HepG2 (cell line): ENCODE results near the gene TTYH1. TPM values are rescaled to one million over a fixed set of nuclear protein-coding genes. Genes with fewer than 3 reads are reported as not detected.

Experiments
- FOXC1 ChIP-seq: sonication (generic); formaldehyde crosslinking; IDR thresholded peaks from 2 replicates; pipeline ENCODE4 v1.8.0; 2022; ENCODE audit warnings: mild to moderate bottlenecking, missing genetic modification reagents, borderline replicate concordance
- GATAD2A ChIP-seq: IDR thresholded peaks from 2 replicates; pipeline ENCODE4 v1.6.1; 2016
- HHEX ChIP-seq: IDR thresholded peaks from 2 replicates; pipeline ENCODE4 v1.6.1; 2016; ENCODE audit warnings: control low read depth
- NPAS2 ChIP-seq: sonication (generic); formaldehyde crosslinking; IDR thresholded peaks from 2 replicates; pipeline ENCODE4 v1.8.0; 2022; ENCODE audit warnings: mild to moderate bottlenecking, missing genetic modification reagents, borderline replicate concordance
- NR2F2 ChIP-seq: IDR thresholded peaks from 2 replicates; pipeline ENCODE4 v1.6.1; 2012; ENCODE audit warnings: low read depth, inconsistent platforms, borderline replicate concordance
- SMAD3 ChIP-seq: sonication (generic); formaldehyde crosslinking; IDR thresholded peaks from 2 replicates; pipeline ENCODE4 v1.4.0; 2020; ENCODE audit warnings: missing genetic modification reagents
- ZFAT ChIP-seq: sonication (generic); formaldehyde crosslinking; conservative IDR thresholded peaks from 2 replicates; pipeline ENCODE4 v1.8.1; 2023; ENCODE audit warnings: missing genetic modification reagents, inconsistent platforms
- ZNF101 ChIP-seq: sonication (generic); formaldehyde crosslinking; IDR thresholded peaks from 2 replicates; pipeline ENCODE4 v1.4.0; 2020; ENCODE audit warnings: mild to moderate bottlenecking, low read depth, missing genetic modification reagents, borderline replicate concordance
- ZNF564 ChIP-seq: sonication (generic); formaldehyde crosslinking; IDR thresholded peaks from 2 replicates; pipeline ENCODE4 v1.8.1; 2023; ENCODE audit warnings: mild to moderate bottlenecking, missing genetic modification reagents
- ZNF577 ChIP-seq: sonication (generic); formaldehyde crosslinking; IDR thresholded peaks from 2 replicates; pipeline ENCODE4 v1.4.0; 2020; ENCODE audit warnings: mild to moderate bottlenecking, low read depth, missing genetic modification reagents, borderline replicate concordance
- ZNF614 ChIP-seq: IDR thresholded peaks from 2 replicates; pipeline ENCODE4 v1.6.1; 2018; ENCODE audit warnings: missing biosample characterization, missing genetic modification reagents, inconsistent platforms, borderline replicate concordance
- ZNF616 ChIP-seq: sonication (generic); formaldehyde crosslinking; IDR thresholded peaks from 2 replicates; pipeline ENCODE4 v1.5.0; 2020; ENCODE audit warnings: low read depth, mild to moderate bottlenecking, missing genetic modification reagents
- ZNF652 ChIP-seq: IDR thresholded peaks from 2 replicates; pipeline ENCODE4 v1.6.1; 2016; ENCODE audit warnings: low read depth, borderline replicate concordance
- ZNF879 ChIP-seq: sonication (generic); formaldehyde crosslinking; IDR thresholded peaks from 2 replicates; pipeline ENCODE4 v1.8.1; 2023; ENCODE audit warnings: missing genetic modification reagents
- ZNF883 ChIP-seq: sonication (generic); formaldehyde crosslinking; IDR thresholded peaks from 2 replicates; pipeline ENCODE4 v1.5.1; 2020; ENCODE audit warnings: mild to moderate bottlenecking, missing genetic modification reagents; ENCODE audit errors: not compliant biosample characterization
- ZXDC ChIP-seq: sonication (generic); formaldehyde crosslinking; IDR thresholded peaks from 2 replicates; pipeline ENCODE4 v1.5.0; 2020; ENCODE audit warnings: mild to moderate bottlenecking, missing genetic modification reagents
- polyA plus RNA-seq, 8 experiments: library from polyadenylated mRNA; depleted of rRNA in 3 of 8; stranded (reverse) in 7 of 8; unstranded in 1 of 8; fragments of >200 nt; fragmentation: Illumina TruSeq in 4 of 8; extraction: Trizol in 4 of 8; gene quantifications; 2 replicates each; pipeline versions ENCODE4 v1.2.1 to v1.2.3, GENCODE V29; 2011 to 2016; ENCODE audit warnings: low read depth in 4 of 8, missing spikeins in 1 of 8, mixed read lengths in 1 of 8; ENCODE audit not compliant: insufficient read depth in 1 of 8
- total RNA-seq, 5 experiments: library from RNA; depleted of rRNA; stranded (reverse); fragments of >200 nt; fragmentation: Illumina TruSeq; extraction: Trizol; gene quantifications; 2 replicates each; pipeline ENCODE4 v1.2.3, GENCODE V29; 2016; ENCODE audit warnings: low read depth in 1 of 5
- TF ChIP-seq, protein P1 (sequence below): IDR thresholded peaks from 2 replicates; pipeline ENCODE4 v1.6.1; 2016; ENCODE audit warnings: low read depth, missing genetic modification reagents, missing compliant biosample characterization
- TF ChIP-seq, protein P2 (sequence below): sonication (generic); formaldehyde crosslinking; IDR thresholded peaks from 2 replicates; pipeline ENCODE4; 2020; ENCODE audit warnings: missing genetic modification reagents, mild to moderate bottlenecking, borderline replicate concordance

Gene TTYH1
- total and polyA plus RNA-seq, 2 of the 13 experiments (the other 11 are each of a cell fraction or from before 2014, with no cell fraction given): 6.9 to 19.9 TPM

- TF ChIP-seq HHEX (CRISPR knock-in tag): no peak
- TF ChIP-seq ZNF879 (CRISPR knock-in tag): peak; percentile 94; the same call in 1 of the 2 replicates
- TF ChIP-seq SMAD3 (CRISPR knock-in tag): peak; percentile 64; the same call in 1 of the 2 replicates
- peak; percentile 84 for TF ChIP-seq FOXC1 (CRISPR knock-in tag)
- TF ChIP-seq NR2F2: no peak
- TF ChIP-seq ZXDC (CRISPR knock-in tag): no peak
- no peak for TF ChIP-seq ZFAT (CRISPR knock-in tag)
- peak; percentile 97 for TF ChIP-seq ZNF883
- peak; percentile 59; the same call in 1 of the 2 replicates for TF ChIP-seq GATAD2A (CRISPR knock-in tag)
- TF ChIP-seq ZNF614 (CRISPR knock-in tag): peak; percentile 66; the same call in 1 of the 2 replicates
- TF ChIP-seq ZNF652 (CRISPR knock-in tag): no peak
- no peak for TF ChIP-seq ZNF564
- TF ChIP-seq NPAS2 (CRISPR knock-in tag): no peak
- TF ChIP-seq ZNF101 (CRISPR knock-in tag): no peak; the same call in 1 of the 2 replicates
- TF ChIP-seq ZNF577 (CRISPR knock-in tag): no peak
- TF ChIP-seq, protein P1, sequence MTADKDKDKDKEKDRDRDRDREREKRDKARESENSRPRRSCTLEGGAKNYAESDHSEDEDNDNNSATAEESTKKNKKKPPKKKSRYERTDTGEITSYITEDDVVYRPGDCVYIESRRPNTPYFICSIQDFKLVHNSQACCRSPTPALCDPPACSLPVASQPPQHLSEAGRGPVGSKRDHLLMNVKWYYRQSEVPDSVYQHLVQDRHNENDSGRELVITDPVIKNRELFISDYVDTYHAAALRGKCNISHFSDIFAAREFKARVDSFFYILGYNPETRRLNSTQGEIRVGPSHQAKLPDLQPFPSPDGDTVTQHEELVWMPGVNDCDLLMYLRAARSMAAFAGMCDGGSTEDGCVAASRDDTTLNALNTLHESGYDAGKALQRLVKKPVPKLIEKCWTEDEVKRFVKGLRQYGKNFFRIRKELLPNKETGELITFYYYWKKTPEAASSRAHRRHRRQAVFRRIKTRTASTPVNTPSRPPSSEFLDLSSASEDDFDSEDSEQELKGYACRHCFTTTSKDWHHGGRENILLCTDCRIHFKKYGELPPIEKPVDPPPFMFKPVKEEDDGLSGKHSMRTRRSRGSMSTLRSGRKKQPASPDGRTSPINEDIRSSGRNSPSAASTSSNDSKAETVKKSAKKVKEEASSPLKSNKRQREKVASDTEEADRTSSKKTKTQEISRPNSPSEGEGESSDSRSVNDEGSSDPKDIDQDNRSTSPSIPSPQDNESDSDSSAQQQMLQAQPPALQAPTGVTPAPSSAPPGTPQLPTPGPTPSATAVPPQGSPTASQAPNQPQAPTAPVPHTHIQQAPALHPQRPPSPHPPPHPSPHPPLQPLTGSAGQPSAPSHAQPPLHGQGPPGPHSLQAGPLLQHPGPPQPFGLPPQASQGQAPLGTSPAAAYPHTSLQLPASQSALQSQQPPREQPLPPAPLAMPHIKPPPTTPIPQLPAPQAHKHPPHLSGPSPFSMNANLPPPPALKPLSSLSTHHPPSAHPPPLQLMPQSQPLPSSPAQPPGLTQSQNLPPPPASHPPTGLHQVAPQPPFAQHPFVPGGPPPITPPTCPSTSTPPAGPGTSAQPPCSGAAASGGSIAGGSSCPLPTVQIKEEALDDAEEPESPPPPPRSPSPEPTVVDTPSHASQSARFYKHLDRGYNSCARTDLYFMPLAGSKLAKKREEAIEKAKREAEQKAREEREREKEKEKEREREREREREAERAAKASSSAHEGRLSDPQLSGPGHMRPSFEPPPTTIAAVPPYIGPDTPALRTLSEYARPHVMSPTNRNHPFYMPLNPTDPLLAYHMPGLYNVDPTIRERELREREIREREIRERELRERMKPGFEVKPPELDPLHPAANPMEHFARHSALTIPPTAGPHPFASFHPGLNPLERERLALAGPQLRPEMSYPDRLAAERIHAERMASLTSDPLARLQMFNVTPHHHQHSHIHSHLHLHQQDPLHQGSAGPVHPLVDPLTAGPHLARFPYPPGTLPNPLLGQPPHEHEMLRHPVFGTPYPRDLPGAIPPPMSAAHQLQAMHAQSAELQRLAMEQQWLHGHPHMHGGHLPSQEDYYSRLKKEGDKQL: no peak
- 0 out of 2 replicates have a peak, but pooled peaks have one; percentile 48 for TF ChIP-seq ZNF616 (CRISPR knock-in tag)
- TF ChIP-seq, protein P2, sequence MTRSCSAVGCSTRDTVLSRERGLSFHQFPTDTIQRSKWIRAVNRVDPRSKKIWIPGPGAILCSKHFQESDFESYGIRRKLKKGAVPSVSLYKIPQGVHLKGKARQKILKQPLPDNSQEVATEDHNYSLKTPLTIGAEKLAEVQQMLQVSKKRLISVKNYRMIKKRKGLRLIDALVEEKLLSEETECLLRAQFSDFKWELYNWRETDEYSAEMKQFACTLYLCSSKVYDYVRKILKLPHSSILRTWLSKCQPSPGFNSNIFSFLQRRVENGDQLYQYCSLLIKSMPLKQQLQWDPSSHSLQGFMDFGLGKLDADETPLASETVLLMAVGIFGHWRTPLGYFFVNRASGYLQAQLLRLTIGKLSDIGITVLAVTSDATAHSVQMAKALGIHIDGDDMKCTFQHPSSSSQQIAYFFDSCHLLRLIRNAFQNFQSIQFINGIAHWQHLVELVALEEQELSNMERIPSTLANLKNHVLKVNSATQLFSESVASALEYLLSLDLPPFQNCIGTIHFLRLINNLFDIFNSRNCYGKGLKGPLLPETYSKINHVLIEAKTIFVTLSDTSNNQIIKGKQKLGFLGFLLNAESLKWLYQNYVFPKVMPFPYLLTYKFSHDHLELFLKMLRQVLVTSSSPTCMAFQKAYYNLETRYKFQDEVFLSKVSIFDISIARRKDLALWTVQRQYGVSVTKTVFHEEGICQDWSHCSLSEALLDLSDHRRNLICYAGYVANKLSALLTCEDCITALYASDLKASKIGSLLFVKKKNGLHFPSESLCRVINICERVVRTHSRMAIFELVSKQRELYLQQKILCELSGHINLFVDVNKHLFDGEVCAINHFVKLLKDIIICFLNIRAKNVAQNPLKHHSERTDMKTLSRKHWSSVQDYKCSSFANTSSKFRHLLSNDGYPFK (CRISPR knock-in tag): peak; percentile 57; the same call in 1 of the 2 replicates
Observed at GRCh38 chr19:54448774-54449700, 33.8 kb downstream of the TTYH1 start, which contains the start of gene LENG8 (continued).
